Stimulated activated CD8-positive, alpha-beta memory T cell treated with anti-CD3 and anti-CD28 coated beads, Interleukin-7, amount 100 ng/mL, for 24 hours (primary cell): ENCODE measurements around the gene NDOR1.

Source experiments
- DNase-seq: peaks from one replicate; pipeline ENCODE4 v3.0.0-alpha.2; 2020; ENCODE audit warnings: low read depth

Gene NDOR1

GRCh38 chr9:137167747-137168572, 37.5 kb upstream of the NDOR1 start:
- no peak for DNase-seq

GRCh38 chr9:137168573-137168903, 37.0 kb upstream of the NDOR1 start:
- DNase-seq: no peak

GRCh38 chr9:137168904-137169856, 36.3 kb upstream of the NDOR1 start:
- DNase-seq: no peak

GRCh38 chr9:137169896-137170358, 35.6 kb upstream of the NDOR1 start, which contains the start of gene LRRC26:
Gene LRRC26, minus strand, starts transcription at chr9:137170051. Its CDS starts 108 bp downstream, at chr9:137169943.
- DNase-seq: no peak

- no peak for DNase-seq
Measured at GRCh38 chr9:137170486-137171148, 34.9 kb upstream of the NDOR1 start.

- no peak for DNase-seq
Measured at GRCh38 chr9:137171149-137171900, 34.2 kb upstream of the NDOR1 start.

GRCh38 chr9:137172901-137173795, 32.4 kb upstream of the NDOR1 start:
- DNase-seq: no peak

GRCh38 chr9:137173796-137174664, 31.5 kb upstream of the NDOR1 start:
- DNase-seq: no peak

- no peak for DNase-seq
Measured at GRCh38 chr9:137174722-137175293, 30.7 kb upstream of the NDOR1 start.

GRCh38 chr9:137175345-137175961, 30.0 kb upstream of the NDOR1 start:
- no peak for DNase-seq

- no peak for DNase-seq
Measured at GRCh38 chr9:137176302-137177182, 29.0 kb upstream of the NDOR1 start.

GRCh38 chr9:137178201-137178938, 27.1 kb upstream of the NDOR1 start:
- no peak for DNase-seq

- DNase-seq: no peak
Measured at GRCh38 chr9:137178939-137179630, 26.4 kb upstream of the NDOR1 start.

- DNase-seq: no peak
Measured at GRCh38 chr9:137179761-137180160, 25.7 kb upstream of the NDOR1 start.

- DNase-seq: no peak
Measured at GRCh38 chr9:137180491-137180890, 25.0 kb upstream of the NDOR1 start.

- DNase-seq: no peak
Measured at GRCh38 chr9:137181680-137182079, 23.8 kb upstream of the NDOR1 start.
